ENCODE data around the gene DDX41. TPM values are rescaled to one million over a fixed set of nuclear protein-coding genes. Genes with fewer than 3 reads are reported as not detected.
"Not testable (repeated sequence)": the region's sequence is repeated elsewhere in the genome, so short reads cannot be mapped to it uniquely, and the experiment has no call there.

DDX41 gene
- total RNA-seq, 1 donor from 2014 or later, result 250 TPM

- H3K36me3 ChIP-seq (ENCODE audit: control insufficient read depth, insufficient read depth, low read length), result peaks cover 36% of the 10 kb centered on the region
- H3K4me3 ChIP-seq (ENCODE audit: low read depth, low read length), result no peak overlapping the region
- FAIRE-seq, result no peak
- TF ChIP-seq, protein P1, sequence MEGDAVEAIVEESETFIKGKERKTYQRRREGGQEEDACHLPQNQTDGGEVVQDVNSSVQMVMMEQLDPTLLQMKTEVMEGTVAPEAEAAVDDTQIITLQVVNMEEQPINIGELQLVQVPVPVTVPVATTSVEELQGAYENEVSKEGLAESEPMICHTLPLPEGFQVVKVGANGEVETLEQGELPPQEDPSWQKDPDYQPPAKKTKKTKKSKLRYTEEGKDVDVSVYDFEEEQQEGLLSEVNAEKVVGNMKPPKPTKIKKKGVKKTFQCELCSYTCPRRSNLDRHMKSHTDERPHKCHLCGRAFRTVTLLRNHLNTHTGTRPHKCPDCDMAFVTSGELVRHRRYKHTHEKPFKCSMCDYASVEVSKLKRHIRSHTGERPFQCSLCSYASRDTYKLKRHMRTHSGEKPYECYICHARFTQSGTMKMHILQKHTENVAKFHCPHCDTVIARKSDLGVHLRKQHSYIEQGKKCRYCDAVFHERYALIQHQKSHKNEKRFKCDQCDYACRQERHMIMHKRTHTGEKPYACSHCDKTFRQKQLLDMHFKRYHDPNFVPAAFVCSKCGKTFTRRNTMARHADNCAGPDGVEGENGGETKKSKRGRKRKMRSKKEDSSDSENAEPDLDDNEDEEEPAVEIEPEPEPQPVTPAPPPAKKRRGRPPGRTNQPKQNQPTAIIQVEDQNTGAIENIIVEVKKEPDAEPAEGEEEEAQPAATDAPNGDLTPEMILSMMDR (IDR thresholded peaks at IDR 0.05; ENCODE audit: insufficient read depth, low read length, severe bottlenecking), result no peak
- no peak for DNase-seq (ENCODE audit: low read depth)
- no peaks in the 10 kb centered on the region for H3K27me3 ChIP-seq (ENCODE audit: control insufficient read depth, insufficient read depth, low read length)
Observed at GRCh38 chr5:177535125-177535524, 18.4 kb upstream of the DDX41 start.

GRCh38 chr5:177534433-177534832, 17.7 kb upstream of the DDX41 start:
- DNase-seq (ENCODE audit: low read depth); FAIRE-seq; H3K27me3 ChIP-seq (ENCODE audit: control insufficient read depth, insufficient read depth, low read length); H3K4me3 ChIP-seq (ENCODE audit: low read depth, low read length): not testable (repeated sequence)
- H3K36me3 ChIP-seq (ENCODE audit: control insufficient read depth, insufficient read depth, low read length), result peaks cover 42% of the 10 kb centered on the region

DNA sequence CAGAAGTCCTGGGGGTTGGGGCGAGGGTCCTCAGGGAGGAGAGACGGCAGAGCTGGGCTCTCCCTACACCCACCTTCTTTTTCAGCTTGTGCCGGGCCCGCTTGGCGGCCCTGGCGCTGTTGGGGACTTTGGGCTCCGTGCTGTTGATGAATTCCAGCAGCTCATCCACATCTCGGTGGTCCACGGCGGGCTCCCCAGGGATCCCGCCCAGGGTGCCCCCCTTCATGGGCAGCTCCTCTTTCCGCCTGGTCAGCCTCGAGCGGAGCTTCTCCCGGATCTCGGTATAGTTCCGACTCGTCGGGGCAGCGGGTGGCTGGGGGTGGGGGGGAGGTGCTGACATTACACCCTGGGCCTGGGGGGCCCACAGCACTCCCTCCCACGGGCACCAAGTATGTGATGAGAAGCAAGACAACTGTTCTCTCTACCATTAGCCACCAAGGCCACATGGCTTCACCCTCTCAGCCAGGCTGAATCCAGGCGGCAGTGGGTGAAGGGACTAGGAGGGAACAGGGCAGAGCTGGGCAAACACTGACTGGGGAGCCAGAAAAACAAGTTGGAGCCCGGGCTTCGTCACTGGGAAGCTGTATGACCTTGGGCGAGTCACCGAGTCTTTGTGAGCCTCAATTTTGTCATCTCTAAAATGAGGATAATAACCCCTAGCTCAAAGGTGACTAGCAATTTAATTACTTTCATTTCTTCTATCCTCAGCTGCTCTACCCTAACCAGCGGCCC, 14.6 kb upstream of the DDX41 start:
- Histone ChIP-seq H3K4me3 (ENCODE audit: low read depth, low read length) (no peak overlapping the region), H3K27me3 (ENCODE audit: control insufficient read depth, insufficient read depth, low read length) (no peaks in the 10 kb centered on the region), H3K36me3 (ENCODE audit: control insufficient read depth, insufficient read depth, low read length) (peaks cover 49% of the 10 kb centered on the region)
- TF ChIP-seq, protein P1 (IDR thresholded peaks at IDR 0.05; ENCODE audit: insufficient read depth, low read length, severe bottlenecking), result no peak
- FAIRE-seq (peak; percentile 82), DNase-seq (ENCODE audit: low read depth) (peak; percentile 56)

DNA sequence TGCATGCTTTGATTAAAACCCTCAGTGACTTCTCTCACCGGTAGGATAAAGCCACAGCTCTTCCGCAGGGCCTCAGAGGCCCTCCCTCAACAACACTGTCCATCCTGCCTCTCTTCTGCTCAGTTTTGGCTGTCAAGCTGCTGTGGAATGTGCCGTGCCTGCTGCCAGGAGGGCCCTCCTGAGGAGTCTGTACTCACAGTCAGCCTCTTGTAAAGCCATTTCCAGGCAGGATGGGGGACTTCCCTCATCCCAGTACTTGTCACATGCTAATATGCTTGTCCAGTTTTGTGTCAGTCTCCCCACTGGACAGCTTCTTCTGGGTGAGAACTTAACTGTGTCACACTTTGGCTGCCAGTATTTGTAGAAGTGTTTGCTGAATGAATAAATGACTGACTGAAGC, 13.9 kb upstream of the DDX41 start:
- no peak for DNase-seq (ENCODE audit: low read depth)
- FAIRE-seq, result no peak
- peaks cover 51% of the 10 kb centered on the region for H3K36me3 ChIP-seq (ENCODE audit: control insufficient read depth, insufficient read depth, low read length)

DNA sequence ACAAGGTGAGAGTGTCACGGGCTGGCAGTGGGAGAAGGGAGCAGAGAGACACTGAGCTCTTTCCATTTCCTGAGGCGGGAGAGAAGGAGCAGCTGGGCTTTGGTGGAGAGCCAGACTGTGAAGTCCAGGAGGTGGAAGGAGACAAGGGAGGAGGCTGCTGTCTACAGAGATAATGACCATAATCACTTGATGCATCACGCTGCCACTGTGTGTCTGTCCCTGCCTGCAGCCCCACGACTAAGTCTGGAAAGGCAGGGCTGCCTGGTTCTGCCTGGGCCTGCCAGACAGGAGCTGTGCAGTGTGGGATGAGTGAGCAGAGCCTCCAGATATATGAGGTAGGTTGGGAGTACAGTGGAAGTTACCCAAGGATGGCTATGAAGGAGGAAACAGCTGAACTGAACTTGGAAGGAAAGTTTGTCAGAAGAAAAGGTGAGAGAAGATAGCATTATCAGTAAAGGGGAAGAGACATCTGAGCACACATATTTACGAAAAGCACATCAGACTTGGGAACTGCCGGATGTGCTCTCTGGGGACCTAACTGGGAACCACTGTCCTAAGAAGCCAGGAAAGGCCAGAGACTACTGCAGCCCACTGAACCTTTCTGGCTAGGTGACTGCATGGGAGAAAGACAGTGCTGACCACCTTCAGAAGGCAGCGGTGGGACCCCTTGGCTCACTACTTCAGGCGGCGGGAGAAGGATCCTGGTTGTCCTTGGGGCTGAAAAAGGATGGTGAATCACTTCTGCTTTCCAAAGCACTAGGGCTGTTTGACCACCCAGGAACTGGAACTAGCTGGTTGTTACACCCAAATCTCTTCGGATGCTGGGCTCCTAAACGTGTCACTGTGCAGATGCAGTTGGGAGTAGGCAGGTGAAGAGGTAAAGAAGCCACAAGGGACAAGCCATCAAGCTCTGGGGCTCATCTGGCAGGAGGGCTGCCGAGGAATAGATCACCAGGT, 12.8 kb upstream of the DDX41 start:
- FAIRE-seq (no peak), DNase-seq (ENCODE audit: low read depth) (no peak)
- Histone ChIP-seq H3K36me3 (ENCODE audit: control insufficient read depth, insufficient read depth, low read length) (peaks cover 60% of the 10 kb centered on the region), H3K4me3 (ENCODE audit: low read depth, low read length) (no peak overlapping the region), H3K27me3 (ENCODE audit: control insufficient read depth, insufficient read depth, low read length) (no peaks in the 10 kb centered on the region)
- TF ChIP-seq, protein P1 (IDR thresholded peaks at IDR 0.05; ENCODE audit: insufficient read depth, low read length, severe bottlenecking), result no peak

More for the DNA sequence above, 13.9 kb upstream of the DDX41 start:
- Histone ChIP-seq H3K27me3 (ENCODE audit: control insufficient read depth, insufficient read depth, low read length) (no peaks in the 10 kb centered on the region), H3K4me3 (ENCODE audit: low read depth, low read length) (no peak overlapping the region)
- TF ChIP-seq, protein P1 (IDR thresholded peaks at IDR 0.05; ENCODE audit: insufficient read depth, low read length, severe bottlenecking), result no peak

- DNase-seq (ENCODE audit: low read depth), result no peak
- no peak for FAIRE-seq
- Histone ChIP-seq H3K4me3 (ENCODE audit: low read depth, low read length) (no peak overlapping the region), H3K36me3 (ENCODE audit: control insufficient read depth, insufficient read depth, low read length) (peaks cover 68% of the 10 kb centered on the region), H3K27me3 (ENCODE audit: control insufficient read depth, insufficient read depth, low read length) (no peaks in the 10 kb centered on the region)
- TF ChIP-seq, protein P1 (IDR thresholded peaks at IDR 0.05; ENCODE audit: insufficient read depth, low read length, severe bottlenecking), result no peak
Observed at GRCh38 chr5:177528631-177529030, 11.9 kb upstream of the DDX41 start.
